Measurements from ENCODE around the gene TMEM132D.

TMEM132D gene

GRCh38 chr12:129150721-129151120 lies 753.1 kb downstream of the TMEM132D start:
- CTCF ChIA-PET, result no interaction called here
- POLR2A ChIA-PET, result no interaction called here
- no peak for TF ChIP-seq CTCF (IDR thresholded peaks at IDR 0.05; ENCODE audit: control extremely low read depth, extremely low read depth, low read depth, missing control alignments)
- no peak for DNase-seq (ENCODE audit: extremely low spot score)

- no peak for TF ChIP-seq CTCF (IDR thresholded peaks at IDR 0.05; ENCODE audit: control extremely low read depth, extremely low read depth, low read depth, missing control alignments)
- no peak for DNase-seq (ENCODE audit: extremely low spot score)
- ChIA-PET POLR2A (no interaction called here), CTCF (no interaction called here)
Observed at GRCh38 chr12:129145381-129145780, 758.4 kb downstream of the TMEM132D start.

GRCh38 chr12:129138776-129139175 lies 765.0 kb downstream of the TMEM132D start:
- ChIA-PET CTCF (interaction anchor here (1.0 kb wide), 1 partner anchor 10 kb away, joined by 3 read pairs; no protein-coding TSS in a partner anchor), POLR2A (no interaction called here)
- DNase-seq (ENCODE audit: extremely low spot score), result no peak
- no peak for TF ChIP-seq CTCF (IDR thresholded peaks at IDR 0.05; ENCODE audit: control extremely low read depth, extremely low read depth, low read depth, missing control alignments)

GRCh38 chr12:129136694-129137325 lies 767.0 kb downstream of the TMEM132D start:
- TF ChIP-seq CTCF (IDR thresholded peaks at IDR 0.05; ENCODE audit: control extremely low read depth, extremely low read depth, low read depth, missing control alignments), result no peak
- CTCF ChIA-PET, result no interaction called here
- no peak for DNase-seq (ENCODE audit: extremely low spot score)
- POLR2A ChIA-PET, result no interaction called here

- no peak for DNase-seq (ENCODE audit: extremely low spot score)
- no peak for TF ChIP-seq CTCF (IDR thresholded peaks at IDR 0.05; ENCODE audit: control extremely low read depth, extremely low read depth, low read depth, missing control alignments)
- POLR2A ChIA-PET, result no interaction called here
- CTCF ChIA-PET, result interaction anchor here (1.5 kb wide), 1 partner anchor 10 kb away, joined by 4 read pairs; no protein-coding TSS in a partner anchor
Observed at GRCh38 chr12:129127771-129128170, 776.1 kb downstream of the TMEM132D start.

GRCh38 chr12:129127211-129127610 lies 776.6 kb downstream of the TMEM132D start:
- CTCF ChIA-PET, result no interaction called here
- POLR2A ChIA-PET, result no interaction called here
- no peak for TF ChIP-seq CTCF (IDR thresholded peaks at IDR 0.05; ENCODE audit: control extremely low read depth, extremely low read depth, low read depth, missing control alignments)
- no peak for DNase-seq (ENCODE audit: extremely low spot score)

All from GM10248 (cell line).